GM18870 (cell line): ENCODE measurements around the gene ZPLD1.

Experiments
- ATAC-seq: cut with Tn5 transposase; IDR thresholded peaks from one replicate; pipeline ENCODE4 v1.9.1; 2021; ENCODE audit warnings: moderate library complexity; ENCODE audit not compliant: unreplicated experiment

Gene ZPLD1

GRCh38 chr3:102434715-102435114 is at the start of gene ZPLD1:
Gene ZPLD1 (plus strand): TSS chr3:102435015. CDS start chr3:102438488, 3,473 bp downstream.
- ATAC-seq, result no peak

GRCh38 chr3:102390171-102390864 is 44.5 kb upstream of the ZPLD1 start:
- no peak for ATAC-seq

- ATAC-seq, result no peak
Observed at GRCh38 chr3:102390916-102391315, 43.9 kb upstream of the ZPLD1 start.

- no peak for ATAC-seq
Observed at GRCh38 chr3:102391491-102391890, 43.3 kb upstream of the ZPLD1 start.

GRCh38 chr3:102394517-102394916 is 40.3 kb upstream of the ZPLD1 start:
- ATAC-seq, result no peak

- no peak for ATAC-seq
Observed at GRCh38 chr3:102398176-102398575, 36.6 kb upstream of the ZPLD1 start.

- ATAC-seq, result no peak
Observed at GRCh38 chr3:102398666-102399065, 36.1 kb upstream of the ZPLD1 start.

- no peak for ATAC-seq
Observed at GRCh38 chr3:102400142-102400541, 34.7 kb upstream of the ZPLD1 start.

- no peak for ATAC-seq
Observed at GRCh38 chr3:102400766-102401165, 34.0 kb upstream of the ZPLD1 start.

- ATAC-seq, result no peak
Observed at GRCh38 chr3:102410616-102411015, 24.2 kb upstream of the ZPLD1 start.

- ATAC-seq, result peak; percentile 76
Observed at GRCh38 chr3:102415553-102415952, 19.3 kb upstream of the ZPLD1 start.

- no peak for ATAC-seq
Observed at GRCh38 chr3:102419786-102420185, 15.0 kb upstream of the ZPLD1 start.

GRCh38 chr3:102441832-102442231 is 7.0 kb downstream of the ZPLD1 start:
- no peak for ATAC-seq

- ATAC-seq, result no peak
Observed at GRCh38 chr3:102443021-102443420, 8.2 kb downstream of the ZPLD1 start.

GRCh38 chr3:102444101-102444500 is 9.3 kb downstream of the ZPLD1 start:
- no peak for ATAC-seq

GRCh38 chr3:102447272-102447671 is 12.5 kb downstream of the ZPLD1 start:
- no peak for ATAC-seq

GRCh38 chr3:102449341-102449740 is 14.5 kb downstream of the ZPLD1 start:
- ATAC-seq, result no peak

- no peak for ATAC-seq
Observed at GRCh38 chr3:102449930-102450329, 15.1 kb downstream of the ZPLD1 start.

- ATAC-seq, result no peak
Observed at GRCh38 chr3:102450976-102451375, 16.2 kb downstream of the ZPLD1 start.

- ATAC-seq, result no peak
Observed at GRCh38 chr3:102451543-102451942, 16.7 kb downstream of the ZPLD1 start.

- ATAC-seq, result no peak
Observed at GRCh38 chr3:102454181-102454580, 19.4 kb downstream of the ZPLD1 start.

- no peak for ATAC-seq
Observed at GRCh38 chr3:102457644-102458043, 22.8 kb downstream of the ZPLD1 start.

GRCh38 chr3:102460579-102460978 is 25.8 kb downstream of the ZPLD1 start:
- ATAC-seq, result no peak
